HG02678 (cell line): ENCODE results near the gene KLHL42.
A peak's percentile ranks its signal among the peaks of the same experiment; 100 is the strongest.
"Not testable (repeated sequence)": the region's sequence is repeated elsewhere in the genome, so short reads cannot be mapped to it uniquely, and the experiment has no call there.

ENCODE experiments used
- ATAC-seq: cut with Tn5 transposase; IDR thresholded peaks from one replicate; pipeline ENCODE4 v1.9.1; 2021; ENCODE audit warnings: mild to moderate bottlenecking, moderate library complexity; ENCODE audit not compliant: unreplicated experiment

The KLHL42 gene

GRCh38 chr12:27779920-27780611, at the start of gene KLHL42, which contains the start of gene MANSC4:
TSS of gene KLHL42 (plus strand) at chr12:27780233. CDS start at chr12:27780331, 98 bp downstream.
TSS of gene MANSC4 (minus strand) at chr12:27780236. CDS start at chr12:27771276, 8,960 bp downstream.
- ATAC-seq = peak; percentile 73

GRCh38 chr12:27732281-27732680, 47.8 kb upstream of the KLHL42 start:
- no peak for ATAC-seq

- ATAC-seq = peak; percentile 60
Observed at GRCh38 chr12:27733052-27733656, 46.9 kb upstream of the KLHL42 start.

- no peak for ATAC-seq
Observed at GRCh38 chr12:27733791-27734190, 46.2 kb upstream of the KLHL42 start.

- ATAC-seq = not testable (repeated sequence)
Observed at GRCh38 chr12:27734321-27734720, 45.7 kb upstream of the KLHL42 start.

- no peak for ATAC-seq
Observed at GRCh38 chr12:27743601-27744000, 36.4 kb upstream of the KLHL42 start.

GRCh38 chr12:27745734-27746133, 34.3 kb upstream of the KLHL42 start:
- ATAC-seq = not testable (repeated sequence)

GRCh38 chr12:27747111-27747820, 32.8 kb upstream of the KLHL42 start:
- ATAC-seq = no peak

GRCh38 chr12:27751386-27752047, 28.5 kb upstream of the KLHL42 start:
- no peak for ATAC-seq

- no peak for ATAC-seq
Observed at GRCh38 chr12:27754795-27755194, 25.2 kb upstream of the KLHL42 start.

GRCh38 chr12:27756670-27757195, 23.3 kb upstream of the KLHL42 start:
- ATAC-seq = no peak

GRCh38 chr12:27762757-27763156, 17.3 kb upstream of the KLHL42 start:
- ATAC-seq = no peak

- ATAC-seq = peak; percentile 66
Observed at GRCh38 chr12:27766587-27766986, 13.4 kb upstream of the KLHL42 start.

- ATAC-seq = no peak
Observed at GRCh38 chr12:27769142-27769673, 10.8 kb upstream of the KLHL42 start.

- no peak for ATAC-seq
Observed at GRCh38 chr12:27771481-27772327, 8.3 kb upstream of the KLHL42 start.

- ATAC-seq = no peak
Observed at GRCh38 chr12:27772328-27773049, 7.5 kb upstream of the KLHL42 start.

GRCh38 chr12:27777141-27777540, 2.9 kb upstream of the KLHL42 start:
- ATAC-seq = no peak

- no peak for ATAC-seq
Observed at GRCh38 chr12:27778206-27778605, 1.8 kb upstream of the KLHL42 start.

- peak; percentile 23 for ATAC-seq
Observed at GRCh38 chr12:27779416-27779919, 565 bp upstream of the KLHL42 start.
